Fibroblast of skin of left quadriceps (primary cell): ENCODE data around the gene ARCN1.

Source experiments
- DNase-seq, 2 experiments: peaks; one replicate each; pipeline ENCODE4 v3.0.0-alpha.2; 2013; ENCODE audit warnings: low read depth in 2 of 2

ARCN1 gene

GRCh38 chr11:118572061-118572980 is at the start of gene ARCN1:
Gene ARCN1, plus strand, starts transcription at chr11:118572409. Its CDS starts 139 bp downstream, at chr11:118572548.
- DNase-seq: peak; percentile 62 to 65

GRCh38 chr11:118522571-118523072 is 49.6 kb upstream of the ARCN1 start:
- no peak for DNase-seq

GRCh38 chr11:118524356-118524755 is 47.9 kb upstream of the ARCN1 start:
- DNase-seq: no peak

- no peak for DNase-seq
Observed at GRCh38 chr11:118524757-118525470, 47.3 kb upstream of the ARCN1 start.

- DNase-seq: no peak
Observed at GRCh38 chr11:118526688-118527087, 45.5 kb upstream of the ARCN1 start.

GRCh38 chr11:118527109-118527508 is 45.1 kb upstream of the ARCN1 start, which contains the start of gene TTC36:
Gene TTC36, plus strand, starts transcription at chr11:118527474. Its CDS starts 21 bp downstream, at chr11:118527495.
- DNase-seq: no peak

GRCh38 chr11:118528511-118528910 is 43.7 kb upstream of the ARCN1 start:
- DNase-seq: no peak

- DNase-seq: no peak
Observed at GRCh38 chr11:118529584-118530175, 42.5 kb upstream of the ARCN1 start.

GRCh38 chr11:118530180-118530682 is 42.0 kb upstream of the ARCN1 start:
- DNase-seq: no peak

- peak; percentile 7 to 13 for DNase-seq
Observed at GRCh38 chr11:118530683-118531596, 41.3 kb upstream of the ARCN1 start, which contains the start of gene TMEM25. Gene TMEM25, plus strand, starts transcription at chr11:118531192. Its CDS starts 610 bp downstream, at chr11:118531802.

GRCh38 chr11:118531597-118532084 is 40.6 kb upstream of the ARCN1 start:
- DNase-seq: no peak

GRCh38 chr11:118532091-118532490 is 40.1 kb upstream of the ARCN1 start:
- no peak for DNase-seq

- DNase-seq: no peak
Observed at GRCh38 chr11:118532852-118533768, 39.1 kb upstream of the ARCN1 start.

- DNase-seq: no peak
Observed at GRCh38 chr11:118533769-118534729, 38.2 kb upstream of the ARCN1 start.

GRCh38 chr11:118535261-118535660 is 36.9 kb upstream of the ARCN1 start:
- no peak for DNase-seq

GRCh38 chr11:118536726-118537125 is 35.5 kb upstream of the ARCN1 start:
- no peak for DNase-seq

GRCh38 chr11:118537409-118537980 is 34.7 kb upstream of the ARCN1 start:
- DNase-seq: no peak
